ENCODE data around the gene FRK. TPM values are rescaled to one million over a fixed set of nuclear protein-coding genes. Genes with fewer than 3 reads are reported as not detected.
"Not testable (repeated sequence)": the region's sequence is repeated elsewhere in the genome, so short reads cannot be mapped to it uniquely, and the experiment has no call there.

Gene FRK
- total RNA-seq, 1 experiment from 2014 or later, result 17.2 TPM

GRCh38 chr6:115971785-115972184 is 88.9 kb downstream of the FRK start:
- POLR2A ChIA-PET (ENCODE audit: unreplicated experiment), result no interaction called here
- CTCF ChIA-PET, result no interaction called here
- H3K79me2 ChIP-seq (ENCODE audit: low read depth), result no peaks in the 10 kb centered on the region
- H3K27me3 ChIP-seq (ENCODE audit: insufficient read depth, low read depth), result no peaks in the 10 kb centered on the region
- no peaks in the 10 kb centered on the region for H3F3A ChIP-seq (ENCODE audit: insufficient read depth, low read depth)
- no peaks in the 10 kb centered on the region for H4K20me1 ChIP-seq (ENCODE audit: insufficient read depth)
- H3K27ac ChIP-seq, result no peak overlapping the region
- no TSS peak for BruUV-seq (replicated peaks)
- TF ChIP-seq EZH2 (IDR thresholded peaks at IDR 0.05; ENCODE audit: low read depth), result no peak
- TF ChIP-seq CTCF (conservative IDR thresholded peaks at IDR 0.05), result no peak
- no peaks in the 10 kb centered on the region for H3K9me2 ChIP-seq (ENCODE audit: insufficient read depth)
- H3K36me3 ChIP-seq (ENCODE audit: low read depth), result 0 out of 2 replicates have a peak, but pooled peaks cover under 1% of the 10 kb centered on the region
- no peak overlapping the region for H3K4me2 ChIP-seq
- no peaks in the 10 kb centered on the region for H3K4me1 ChIP-seq (replicated peaks; ENCODE audit: insufficient read depth)
- H3K9me3 ChIP-seq (ENCODE audit: insufficient read depth, low read depth), result no peaks in the 10 kb centered on the region
- DNase-seq, result no peak
- intact Hi-C loops (cut with micrococcal nuclease; ENCODE audit: unreplicated experiment), result no loop called here
- H3K4me3 ChIP-seq, result no peak overlapping the region
- no peak overlapping the region for H2AFZ ChIP-seq

GRCh38 chr6:115969930-115970273 is 90.8 kb downstream of the FRK start:
- DNase-seq, result no peak
- no peaks in the 10 kb centered on the region for H3K27me3 ChIP-seq (ENCODE audit: insufficient read depth, low read depth)
- no peaks in the 10 kb centered on the region for H3K4me1 ChIP-seq (replicated peaks; ENCODE audit: insufficient read depth)
- H2AFZ ChIP-seq, result no peak overlapping the region
- H3K27ac ChIP-seq, result no peak overlapping the region
- H3K9me3 ChIP-seq (ENCODE audit: insufficient read depth, low read depth), result no peaks in the 10 kb centered on the region
- no peak for TF ChIP-seq CTCF (conservative IDR thresholded peaks at IDR 0.05)
- TF ChIP-seq EZH2 (IDR thresholded peaks at IDR 0.05; ENCODE audit: low read depth), result no peak
- H3K36me3 ChIP-seq (ENCODE audit: low read depth), result peaks cover 8% of the 10 kb centered on the region; the same call in 1 of the 2 replicates
- ChIA-PET POLR2A (ENCODE audit: unreplicated experiment) (no interaction called here), CTCF (no interaction called here)
- H4K20me1 ChIP-seq (ENCODE audit: insufficient read depth), result no peaks in the 10 kb centered on the region
- intact Hi-C loops (cut with micrococcal nuclease; ENCODE audit: unreplicated experiment), result no loop called here
- no peaks in the 10 kb centered on the region for H3K9me2 ChIP-seq (ENCODE audit: insufficient read depth)
- no TSS peak for BruUV-seq (replicated peaks)
- H3F3A ChIP-seq (ENCODE audit: insufficient read depth, low read depth), result no peaks in the 10 kb centered on the region
- H3K4me2 ChIP-seq, result no peak overlapping the region
- no peaks in the 10 kb centered on the region for H3K79me2 ChIP-seq (ENCODE audit: low read depth)
- no peak overlapping the region for H3K4me3 ChIP-seq

- CTCF ChIA-PET, result no interaction called here
- Histone ChIP-seq H3K27me3 (ENCODE audit: insufficient read depth, low read depth) (no peaks in the 10 kb centered on the region), H3K4me1 (replicated peaks; ENCODE audit: insufficient read depth) (no peaks in the 10 kb centered on the region), H4K20me1 (ENCODE audit: insufficient read depth) (no peaks in the 10 kb centered on the region), H3K79me2 (ENCODE audit: low read depth) (no peaks in the 10 kb centered on the region), H3K4me3 (no peak overlapping the region), H3K4me2 (no peak overlapping the region), H3K9me2 (ENCODE audit: insufficient read depth) (no peaks in the 10 kb centered on the region), H3K27ac (no peak overlapping the region), H3K36me3 (ENCODE audit: low read depth) (peaks cover 8% of the 10 kb centered on the region; the same call in 1 of the 2 replicates), H2AFZ (no peak overlapping the region), H3F3A (ENCODE audit: insufficient read depth, low read depth) (no peaks in the 10 kb centered on the region), H3K9me3 (ENCODE audit: insufficient read depth, low read depth) (no peaks in the 10 kb centered on the region)
- DNase-seq, result no peak
- POLR2A ChIA-PET (ENCODE audit: unreplicated experiment), result no interaction called here
- intact Hi-C loops (cut with micrococcal nuclease; ENCODE audit: unreplicated experiment), result no loop called here
- TF ChIP-seq CTCF (conservative IDR thresholded peaks at IDR 0.05) (no peak), EZH2 (IDR thresholded peaks at IDR 0.05; ENCODE audit: low read depth) (no peak)
- BruUV-seq (replicated peaks), result no TSS peak
Measured at GRCh38 chr6:115969207-115969929, 91.3 kb downstream of the FRK start.

- CTCF ChIA-PET; intact Hi-C loops (cut with micrococcal nuclease; ENCODE audit: unreplicated experiment); H3K9me2 ChIP-seq (ENCODE audit: insufficient read depth); H3F3A ChIP-seq (ENCODE audit: insufficient read depth, low read depth); H3K4me3 ChIP-seq; H3K79me2 ChIP-seq (ENCODE audit: low read depth); POLR2A ChIA-PET (ENCODE audit: unreplicated experiment); H2AFZ ChIP-seq; H3K36me3 ChIP-seq (ENCODE audit: low read depth); DNase-seq; H4K20me1 ChIP-seq (ENCODE audit: insufficient read depth); H3K4me2 ChIP-seq; H3K4me1 ChIP-seq (replicated peaks; ENCODE audit: insufficient read depth); H3K9me3 ChIP-seq (ENCODE audit: insufficient read depth, low read depth); H3K27ac ChIP-seq; BruUV-seq (replicated peaks); H3K27me3 ChIP-seq (ENCODE audit: insufficient read depth, low read depth): not testable (repeated sequence)
Measured at GRCh38 chr6:115960286-115960685, 100.4 kb downstream of the FRK start.
